SKM-1 (cell line): Measurements from ENCODE around the gene RND2.

Source experiments
- DNase-seq: peaks from one replicate; lab custom pipeline; 2025; ENCODE audit not compliant: unreplicated experiment; lab: John Stamatoyannopoulos, UW

RND2 gene

DNA sequence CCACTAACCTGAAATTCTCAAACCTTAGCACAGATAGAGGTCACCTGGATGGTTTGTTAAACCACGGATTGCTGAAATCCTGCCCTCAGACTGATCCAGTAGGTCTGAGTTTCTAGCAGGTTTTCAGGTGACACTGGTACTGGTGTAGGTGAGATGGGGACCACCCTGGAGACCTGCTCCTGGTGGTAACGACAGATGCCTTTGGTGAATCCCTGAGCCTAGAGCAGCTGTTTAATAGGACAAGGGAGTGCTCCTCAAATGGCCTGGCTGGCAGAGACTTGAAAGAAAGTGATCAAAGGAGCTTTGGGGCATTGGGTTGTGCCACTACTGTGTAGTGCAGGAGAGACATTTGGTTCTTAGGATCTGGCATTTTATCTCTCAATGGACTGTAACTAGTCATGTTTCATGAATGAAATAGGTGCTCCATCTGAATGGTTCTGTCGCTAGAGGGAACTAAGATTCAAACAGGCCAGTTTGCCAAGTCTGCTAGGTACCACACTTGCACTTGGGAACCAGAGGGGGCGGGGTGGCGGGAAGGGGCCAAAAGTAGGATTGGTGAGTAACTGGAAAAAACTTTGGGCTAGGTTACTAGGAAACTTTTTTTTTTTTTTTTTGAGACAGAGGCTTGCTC is 21.4 kb upstream of the RND2 start:
- no peak for DNase-seq

DNA sequence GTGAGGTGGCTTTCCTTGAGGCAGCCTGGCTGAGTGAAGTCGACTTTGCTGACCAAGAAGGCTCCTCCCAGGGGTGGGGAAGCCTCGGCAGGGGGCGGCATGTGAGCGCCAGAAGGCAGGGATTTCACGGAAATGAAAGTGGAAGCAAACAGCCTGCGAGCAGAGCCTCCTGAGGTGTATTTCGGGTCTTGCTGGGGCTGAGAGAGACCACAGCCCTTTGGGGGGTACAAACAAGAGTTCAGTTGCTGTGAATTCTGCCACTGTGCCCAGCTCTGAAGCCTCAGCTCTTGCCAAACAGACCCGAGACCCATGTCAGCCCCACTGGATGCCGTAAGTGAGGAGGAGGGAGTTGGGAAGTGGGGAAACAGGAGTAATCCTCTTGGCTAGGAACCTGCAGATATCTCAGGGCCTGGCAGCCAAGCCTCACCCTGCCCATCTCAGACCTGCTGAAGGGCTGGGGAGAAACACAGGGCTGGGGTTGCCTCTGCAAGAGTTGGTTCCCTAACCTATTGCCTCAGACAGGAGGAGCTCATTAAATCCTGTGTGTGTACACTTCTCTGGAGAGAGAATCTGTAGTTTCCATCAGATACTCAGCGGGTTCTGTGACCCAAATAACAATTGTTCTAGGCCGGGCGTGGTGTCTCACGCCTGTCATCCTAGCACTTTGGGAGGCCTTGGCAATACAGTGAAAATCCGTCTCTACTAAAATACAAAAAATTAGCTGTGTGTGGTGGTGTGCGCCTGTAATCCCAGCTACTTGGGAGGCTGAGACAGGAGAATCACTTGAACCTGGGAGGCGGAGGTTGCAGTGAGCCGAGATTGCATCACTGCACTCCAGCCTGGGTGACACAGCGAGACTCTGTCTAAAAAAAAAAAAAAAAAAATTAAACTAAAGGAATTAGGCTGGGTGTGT is 18.1 kb upstream of the RND2 start, which contains the start of gene IFI35:
TSS of gene IFI35 (plus strand) at position 146 of the 913 bp plus-strand sequence. CDS start at position 310, 164 bp downstream.
- peak; percentile 40 for DNase-seq

DNA sequence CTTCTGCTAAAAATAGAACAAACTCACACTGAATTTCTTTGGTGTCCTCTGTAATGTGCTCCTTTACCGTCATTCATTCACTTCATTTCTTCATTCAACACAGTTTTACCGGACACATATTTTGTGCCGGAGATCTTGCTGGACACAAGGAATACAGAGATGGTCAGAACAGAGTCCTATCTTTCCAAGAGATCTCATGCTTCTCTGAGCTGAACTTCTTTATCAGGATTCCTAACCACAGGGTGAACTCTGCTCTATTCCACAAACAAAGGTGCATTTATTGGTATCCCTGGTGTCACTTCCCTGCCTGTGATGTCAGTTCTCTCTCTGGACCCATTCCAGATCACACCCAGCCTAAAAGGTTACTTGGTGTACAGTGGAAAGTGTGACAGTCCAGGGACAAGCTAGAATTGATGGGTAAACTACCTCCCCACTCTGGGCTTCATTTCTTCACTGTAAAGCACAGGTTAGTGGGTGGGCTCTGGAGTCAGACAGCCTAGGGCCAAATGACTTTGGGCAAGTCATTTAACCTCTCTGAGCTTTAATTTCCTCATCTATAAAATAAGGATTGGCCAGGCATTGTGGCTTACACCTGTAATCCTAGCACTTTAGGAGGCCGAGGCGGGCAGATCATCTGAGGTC is 14.2 kb upstream of the RND2 start:
- no peak for DNase-seq

DNA sequence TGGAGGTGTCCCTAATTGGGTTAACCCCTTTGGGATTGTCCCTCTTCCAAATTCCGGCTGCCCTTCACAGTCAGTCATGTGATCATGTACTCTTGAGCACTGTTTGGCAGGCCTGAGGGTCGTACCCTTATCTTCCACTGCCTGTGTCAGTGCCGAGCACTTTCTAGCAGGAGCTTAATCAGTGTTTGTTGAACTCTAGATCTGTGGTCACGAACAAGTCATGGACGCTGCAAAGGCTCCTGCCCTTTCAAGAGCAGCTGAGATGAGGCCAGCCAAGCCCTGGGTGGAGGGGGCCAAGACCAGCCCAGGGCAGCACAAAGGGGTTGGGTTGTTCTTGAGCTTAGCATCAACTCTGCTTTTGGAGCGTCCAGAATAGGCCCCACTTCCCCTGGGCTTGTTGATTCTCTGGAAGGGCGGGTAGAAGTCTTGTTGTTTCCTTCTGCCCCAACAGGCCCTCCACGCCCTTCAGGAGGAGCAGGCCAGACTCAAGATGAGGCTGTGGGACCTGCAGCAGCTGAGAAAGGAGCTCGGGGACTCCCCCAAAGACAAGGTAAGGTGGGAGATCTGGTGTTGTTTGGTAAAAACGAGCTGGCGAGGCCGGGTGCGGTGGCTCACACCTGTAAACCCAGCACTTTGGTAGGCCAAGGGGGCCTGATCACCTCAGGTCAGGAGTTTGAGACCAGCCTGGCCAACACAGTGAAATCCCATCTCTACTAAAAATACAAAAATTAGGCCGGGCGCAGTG is 13.1 kb upstream of the RND2 start:
- DNase-seq: no peak

DNA sequence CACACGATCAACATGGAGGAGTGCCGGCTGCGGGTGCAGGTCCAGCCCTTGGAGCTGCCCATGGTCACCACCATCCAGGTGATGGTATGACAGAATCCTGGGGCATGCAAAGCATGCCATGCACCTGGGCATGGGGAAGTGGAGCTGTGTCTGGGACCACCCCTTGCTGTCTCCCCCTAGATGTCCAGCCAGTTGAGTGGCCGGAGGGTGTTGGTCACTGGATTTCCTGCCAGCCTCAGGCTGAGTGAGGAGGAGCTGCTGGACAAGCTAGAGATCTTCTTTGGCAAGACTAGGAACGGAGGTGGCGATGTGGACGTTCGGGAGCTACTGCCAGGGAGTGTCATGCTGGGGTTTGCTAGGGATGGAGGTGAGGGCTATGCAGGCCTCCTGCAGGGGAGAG is 11.7 kb upstream of the RND2 start:
- DNase-seq: no peak

DNA sequence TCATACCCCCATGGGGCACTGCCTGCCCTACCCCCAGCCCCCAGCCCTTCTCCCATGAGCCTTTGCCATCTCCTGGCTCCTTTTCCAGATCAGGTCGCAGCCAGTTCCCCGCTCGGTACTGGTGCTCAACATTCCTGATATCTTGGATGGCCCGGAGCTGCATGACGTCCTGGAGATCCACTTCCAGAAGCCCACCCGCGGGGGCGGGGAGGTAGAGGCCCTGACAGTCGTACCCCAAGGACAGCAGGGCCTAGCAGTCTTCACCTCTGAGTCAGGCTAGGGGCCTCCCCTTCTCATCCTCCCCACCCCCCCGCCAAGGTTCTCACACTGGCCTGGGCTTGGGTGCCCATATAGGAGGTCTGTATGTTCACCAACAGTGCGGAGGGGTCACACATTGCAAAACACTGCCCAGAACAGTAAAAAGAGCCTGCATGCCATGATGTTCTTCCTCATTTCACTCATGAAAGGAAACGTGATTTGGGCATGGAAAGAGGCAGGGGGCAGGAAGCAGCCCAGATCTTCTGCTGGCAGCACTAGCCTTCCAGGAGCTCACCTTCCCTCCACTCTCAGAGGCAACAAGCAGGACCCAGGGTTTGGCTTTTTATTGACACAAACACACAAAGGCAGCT is 10.9 kb upstream of the RND2 start:
- no peak for DNase-seq

DNA sequence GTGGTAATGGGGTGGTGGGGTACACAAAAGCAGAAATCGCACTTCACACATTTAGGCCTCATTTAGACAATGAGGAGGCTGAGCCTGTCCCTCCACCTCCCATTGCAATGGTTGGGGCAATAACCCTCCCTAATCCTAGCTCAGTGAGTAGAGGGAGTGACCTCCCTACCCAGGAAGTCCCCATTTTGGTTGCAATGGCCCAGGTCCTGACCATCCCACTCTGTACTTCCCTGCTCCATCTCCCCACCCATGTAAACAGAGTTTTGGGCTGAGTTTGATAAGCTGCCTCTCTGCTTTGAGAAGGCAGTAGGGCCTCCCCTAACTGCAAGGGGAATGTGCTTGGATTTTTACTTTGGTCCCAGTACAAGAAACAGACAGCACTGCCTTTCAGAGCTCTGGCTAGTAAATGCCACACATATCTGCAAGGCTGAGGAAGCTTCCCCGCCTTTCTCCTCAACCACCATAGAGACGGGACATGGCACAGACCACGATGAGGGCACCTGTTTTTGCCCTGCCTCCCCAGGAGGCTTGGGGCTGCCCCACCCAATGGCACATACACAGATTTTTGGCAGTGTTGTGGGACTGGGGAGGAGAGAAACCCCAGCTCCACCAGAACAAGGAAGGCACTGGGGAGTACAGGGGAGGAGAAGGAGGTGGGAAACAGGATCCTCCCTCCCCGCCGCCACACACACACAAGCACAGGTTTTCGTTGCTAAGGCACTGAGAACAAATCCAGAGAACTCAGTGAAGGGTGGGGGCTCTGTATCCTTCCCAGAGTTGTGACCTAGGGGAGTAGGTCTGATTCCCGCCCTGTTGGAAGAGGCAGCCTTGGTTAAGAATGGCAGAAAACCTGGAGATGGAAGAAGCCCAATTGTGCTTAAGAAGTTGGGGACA is 10.1 kb upstream of the RND2 start:
- no peak for DNase-seq

DNA sequence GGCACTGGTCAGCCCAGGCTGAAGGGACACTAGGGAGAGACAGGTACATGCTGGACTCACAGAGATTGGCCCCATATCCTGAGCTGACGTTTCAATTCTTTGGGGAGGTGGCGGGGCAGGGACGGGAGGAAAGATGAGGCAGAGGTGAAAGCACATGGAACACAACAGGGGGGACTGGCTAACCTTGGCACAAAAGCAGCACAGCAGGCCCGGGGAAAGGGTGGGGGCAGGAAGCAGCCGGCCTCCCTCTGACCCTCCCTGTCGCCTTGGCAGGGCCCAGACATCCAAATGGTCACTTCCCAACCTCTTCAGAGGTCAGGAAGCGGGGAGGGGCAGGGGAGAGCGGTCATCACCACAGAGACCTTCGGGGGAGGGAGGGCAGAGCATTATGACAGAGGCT is 9.5 kb upstream of the RND2 start:
- DNase-seq: no peak

DNA sequence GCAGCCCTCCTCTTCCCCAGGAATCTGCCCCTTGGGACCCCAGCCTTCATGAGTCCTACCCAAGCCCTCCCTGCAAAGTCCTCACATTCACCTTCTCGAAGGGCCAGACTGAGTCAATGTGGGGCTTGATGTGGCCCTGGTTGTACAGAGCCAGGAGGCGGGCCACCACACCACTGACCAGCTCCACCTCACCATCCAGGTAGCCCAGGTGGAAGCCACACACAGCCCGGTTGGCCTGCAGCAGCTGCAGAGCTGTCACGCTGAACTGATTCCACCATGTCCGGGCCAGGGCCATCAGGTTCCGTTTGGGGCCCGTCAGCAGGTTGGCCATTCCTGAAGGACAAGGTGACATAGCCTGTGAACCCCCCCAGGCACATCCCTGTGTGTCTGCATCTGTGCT is 8.8 kb upstream of the RND2 start:
- no peak for DNase-seq

DNA sequence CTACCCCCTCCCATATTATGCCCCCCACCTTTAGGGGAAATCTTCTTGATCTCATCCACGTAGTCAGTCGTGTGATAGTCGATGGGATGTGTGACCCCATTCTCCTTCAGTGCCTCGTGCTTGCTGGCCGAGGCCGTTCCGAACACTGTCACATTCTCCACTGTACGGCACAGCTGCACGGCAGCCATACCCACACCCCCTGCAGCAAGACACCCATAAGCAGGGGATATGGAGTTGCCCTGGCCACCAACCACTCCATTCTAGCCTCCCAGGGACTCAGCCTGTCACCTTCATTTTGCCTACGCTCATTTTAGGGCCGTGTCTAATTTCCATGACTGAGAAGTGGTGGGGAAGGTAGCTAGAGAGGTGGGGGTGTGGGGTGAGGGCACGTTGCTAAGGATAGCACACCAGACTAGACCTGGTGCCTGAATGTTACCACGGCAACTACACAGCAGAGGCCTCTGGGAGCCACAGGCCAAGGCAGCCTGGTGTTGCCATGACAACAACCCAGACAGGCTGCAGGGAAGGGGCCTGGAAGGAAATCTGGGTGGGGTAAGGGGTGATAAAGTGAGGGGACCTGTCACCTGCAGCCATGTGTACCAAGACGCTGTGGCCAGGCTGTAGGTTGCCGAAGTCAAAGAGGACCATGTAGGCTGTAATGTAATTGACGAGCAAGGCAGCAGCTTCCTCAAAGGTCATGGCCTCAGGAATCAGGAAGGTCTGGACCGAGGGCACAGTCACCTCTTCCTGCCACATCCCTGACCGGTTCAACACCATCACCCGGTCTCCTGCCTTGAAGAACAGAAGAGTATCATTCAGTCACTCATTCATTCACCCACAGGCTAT is 6.8 kb upstream of the RND2 start:
- peak; percentile 66 for DNase-seq

DNA sequence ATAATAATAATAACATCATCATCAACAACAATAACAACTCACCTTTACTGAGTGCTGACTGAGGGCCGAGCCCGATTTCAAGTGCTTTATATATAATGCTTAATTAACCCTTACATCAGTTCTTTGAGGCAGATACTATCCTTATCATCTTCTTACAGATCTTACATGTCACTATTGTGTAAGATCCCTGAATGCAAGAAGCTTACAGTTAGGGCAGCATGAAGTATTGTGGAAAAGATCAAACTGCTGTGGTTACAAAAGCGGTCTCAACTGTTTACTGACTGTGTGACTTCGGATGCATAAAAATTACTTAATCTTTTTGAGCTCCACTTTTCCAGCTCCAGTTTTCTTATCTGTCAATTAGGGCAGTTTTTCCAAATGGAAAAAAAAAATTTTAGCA is 6.1 kb upstream of the RND2 start:
- DNase-seq: peak; percentile 70

DNA sequence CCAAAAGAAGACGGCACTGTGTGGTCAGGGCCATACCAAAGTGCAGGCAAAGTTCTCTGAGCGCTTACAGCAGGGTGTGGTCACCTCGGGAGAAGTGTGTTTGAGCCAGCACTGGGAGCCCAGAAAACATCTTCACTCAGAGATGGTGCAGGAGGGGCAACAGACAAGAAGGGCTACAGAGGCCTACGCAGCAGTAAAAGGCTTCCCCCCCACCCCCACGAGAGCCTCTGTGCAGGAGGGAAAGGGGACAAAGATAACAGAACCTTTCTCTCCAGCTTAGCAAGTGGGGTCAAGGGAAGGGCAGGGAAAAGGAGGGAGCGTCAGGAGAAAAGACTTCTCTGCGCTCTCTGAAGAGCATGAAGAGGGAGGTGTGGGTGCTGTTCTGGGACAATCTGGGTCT is 5.6 kb upstream of the RND2 start:
- no peak for DNase-seq

DNA sequence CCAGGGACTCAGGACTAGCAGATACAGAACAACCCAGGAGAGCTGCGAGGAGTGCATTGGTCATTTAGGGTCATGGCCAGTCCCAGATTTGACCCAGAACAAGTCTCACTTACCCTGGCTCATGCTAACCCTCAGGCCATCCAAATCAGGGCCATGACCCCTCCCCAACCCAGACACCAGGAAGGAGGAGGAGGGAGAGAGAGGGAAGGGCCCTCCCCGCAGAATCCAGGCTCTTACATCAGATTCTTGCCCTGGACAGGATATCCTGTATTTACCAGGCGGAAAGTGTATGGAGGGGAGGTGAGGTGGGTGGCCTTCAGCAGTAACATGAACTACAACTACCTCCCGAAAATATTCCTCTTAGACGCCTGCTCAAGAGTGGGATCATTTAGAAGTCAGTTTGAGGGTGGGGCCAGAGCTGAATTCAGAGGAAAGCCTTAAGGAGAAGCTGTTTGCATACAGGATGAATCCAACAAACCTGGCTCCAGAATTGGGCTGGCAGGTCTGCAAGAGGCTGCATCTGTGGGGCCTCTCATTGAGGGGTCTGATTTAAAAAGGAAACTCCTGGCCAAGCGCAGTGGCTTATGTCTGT is 4.9 kb upstream of the RND2 start:
- peak; percentile 38 for DNase-seq

DNA sequence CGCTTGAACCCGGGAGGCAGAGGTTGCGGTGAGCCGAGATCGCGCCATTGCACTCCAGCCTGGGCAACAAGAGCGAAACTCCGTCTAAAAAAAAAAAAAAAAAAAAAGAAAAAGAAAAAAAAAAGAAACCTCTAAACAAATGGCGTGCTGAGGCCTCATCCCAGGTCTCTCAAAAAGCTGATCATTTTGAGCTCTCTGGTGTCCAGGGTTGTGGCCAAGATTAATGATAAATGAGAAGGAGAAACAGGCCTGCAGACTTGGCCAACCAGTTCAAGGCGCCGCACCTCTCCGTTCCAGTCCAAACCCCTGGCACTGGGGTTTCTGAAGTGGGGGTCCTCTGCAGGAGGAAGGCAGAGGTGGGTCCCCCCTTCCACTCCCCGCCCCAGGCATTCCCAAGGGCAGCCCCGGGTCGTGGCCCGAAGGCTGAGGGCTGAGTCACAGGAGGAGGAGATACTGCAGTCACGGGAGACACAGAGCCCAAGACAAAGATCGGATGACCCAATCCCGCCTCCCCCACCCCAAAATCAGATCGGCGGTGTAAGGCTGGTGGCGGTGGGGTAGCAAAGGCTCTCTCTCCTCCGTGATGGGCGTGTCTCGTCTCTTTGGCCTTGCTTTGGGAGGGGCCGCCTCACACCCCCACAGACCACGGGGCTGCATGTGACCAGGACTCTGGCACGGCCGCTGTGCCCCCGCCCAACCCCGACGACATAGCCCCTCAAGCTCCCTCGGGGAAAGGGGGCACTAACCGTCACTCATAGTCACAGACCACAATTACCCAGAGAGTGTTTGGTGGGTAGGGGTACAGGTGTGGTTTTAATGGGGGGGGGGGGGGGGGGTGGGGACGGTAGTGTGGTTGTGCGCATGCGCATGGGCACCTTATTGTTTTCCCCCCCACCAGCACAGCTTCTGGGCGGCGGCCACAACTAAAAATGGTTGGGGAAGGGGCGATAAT is 4.0 kb upstream of the RND2 start:
- no peak for DNase-seq

DNA sequence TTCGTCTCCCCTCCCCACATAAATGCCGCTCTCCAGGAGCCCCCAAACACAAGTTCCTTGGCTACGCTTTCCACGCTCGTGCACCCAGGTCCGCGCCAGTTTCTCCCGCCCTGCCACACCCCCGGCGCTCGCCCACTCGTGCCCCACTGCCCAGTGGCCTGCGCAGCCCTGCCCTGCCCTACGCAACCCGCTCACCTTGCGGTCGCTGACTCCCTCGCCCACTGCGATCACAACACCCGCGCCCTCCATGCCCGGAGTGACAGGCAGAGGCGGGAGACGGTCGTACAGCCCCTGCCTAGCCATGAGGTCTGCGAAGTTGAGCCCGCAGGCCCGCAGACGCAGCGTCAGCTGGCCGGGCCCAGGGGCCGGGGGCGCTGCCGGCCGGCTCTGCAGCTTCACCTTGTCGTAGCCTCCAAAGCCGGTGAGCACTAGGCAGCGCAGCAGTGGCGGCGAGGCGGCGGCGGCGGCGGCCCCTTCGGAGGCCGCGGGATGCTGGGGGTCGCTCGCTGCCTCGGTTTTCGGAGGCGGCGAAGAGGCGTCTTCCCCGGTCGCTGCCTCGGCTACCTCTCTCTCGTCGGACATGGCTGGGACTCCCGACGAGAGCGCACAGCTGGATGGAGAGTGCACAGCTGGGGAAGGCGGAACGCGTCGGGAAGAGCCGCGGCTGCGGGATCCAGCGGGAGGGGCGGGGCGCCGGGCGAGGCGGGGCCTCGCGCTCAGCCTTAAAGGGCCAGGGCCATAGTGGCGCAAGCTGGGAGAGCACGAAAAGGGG is 3.1 kb upstream of the RND2 start, which contains the start of gene VAT1:
TSS of gene VAT1 (minus strand) at position 645 of the 772 bp plus-strand sequence. CDS start at position 582, 63 bp downstream.
- peak; percentile 39 for DNase-seq

DNA sequence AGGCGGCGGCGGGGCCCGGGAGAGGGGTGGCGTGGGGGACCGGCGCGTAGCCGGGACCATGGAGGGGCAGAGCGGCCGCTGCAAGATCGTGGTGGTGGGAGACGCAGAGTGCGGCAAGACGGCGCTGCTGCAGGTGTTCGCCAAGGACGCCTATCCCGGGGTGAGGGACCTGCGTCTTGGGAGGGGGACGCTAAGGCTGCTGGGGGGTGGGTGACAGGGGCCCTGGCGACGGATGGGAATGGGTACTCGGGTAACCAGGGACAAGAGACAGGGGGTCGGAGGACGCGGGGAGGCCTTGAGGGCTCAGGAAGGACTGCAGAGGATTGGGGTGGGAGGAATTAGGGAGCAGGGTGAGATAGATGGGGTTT is 243 bp downstream of the RND2 start:
- DNase-seq: no peak
